ENCODE data around the gene SYP. TPM values are rescaled to one million over a fixed set of nuclear protein-coding genes. Genes with fewer than 3 reads are reported as not detected.
"Not testable (repeated sequence)": the region's sequence is repeated elsewhere in the genome, so short reads cannot be mapped to it uniquely, and the experiment has no call there.

SYP gene
- polyA plus RNA-seq, 1 donor: 2.6 TPM

DNA sequence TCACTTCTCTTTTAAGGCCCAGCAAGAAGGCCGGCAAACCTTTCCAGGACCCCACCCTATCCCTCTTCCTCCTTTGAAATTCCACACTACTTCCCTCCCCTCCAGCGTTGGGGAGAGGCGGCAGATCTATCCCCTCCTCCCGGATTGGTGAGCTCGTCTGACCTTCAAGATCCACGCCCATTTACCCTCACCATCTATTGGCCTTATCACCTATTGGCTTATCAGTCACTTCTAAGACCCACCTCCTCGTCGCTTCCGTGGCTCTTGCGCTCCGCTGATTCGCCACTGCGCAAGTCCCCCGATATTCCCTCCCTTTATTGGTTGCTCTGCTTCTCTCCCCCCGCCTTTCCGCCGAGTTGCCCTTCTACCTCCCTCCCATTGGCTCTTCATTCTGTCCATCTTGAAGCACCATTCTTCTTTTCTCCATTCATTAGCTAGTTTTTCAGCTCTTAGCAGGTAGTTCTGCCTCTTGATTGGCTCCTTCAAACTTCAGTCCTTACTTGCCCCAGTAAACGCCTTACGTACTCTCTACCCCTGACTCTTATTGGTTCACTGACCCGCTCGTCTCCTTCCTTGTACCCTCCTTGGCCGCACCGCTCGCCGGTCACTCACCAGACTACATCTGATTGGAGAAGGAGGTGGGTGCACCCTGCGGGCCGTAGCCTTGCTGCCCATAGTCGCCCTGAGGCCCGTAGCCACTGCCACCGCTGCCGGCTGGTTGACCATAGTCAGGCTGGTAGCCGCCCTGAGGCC lies 9.0 kb downstream of the SYP start:
- DNase-seq: peak; percentile 94

- DNase-seq: no peak
These were observed 10.4 kb downstream of the SYP start for GRCh38 chrX:49189606-49190005.

- DNase-seq: no peak
These were observed 11.4 kb downstream of the SYP start for GRCh38 chrX:49188468-49189076.

DNA sequence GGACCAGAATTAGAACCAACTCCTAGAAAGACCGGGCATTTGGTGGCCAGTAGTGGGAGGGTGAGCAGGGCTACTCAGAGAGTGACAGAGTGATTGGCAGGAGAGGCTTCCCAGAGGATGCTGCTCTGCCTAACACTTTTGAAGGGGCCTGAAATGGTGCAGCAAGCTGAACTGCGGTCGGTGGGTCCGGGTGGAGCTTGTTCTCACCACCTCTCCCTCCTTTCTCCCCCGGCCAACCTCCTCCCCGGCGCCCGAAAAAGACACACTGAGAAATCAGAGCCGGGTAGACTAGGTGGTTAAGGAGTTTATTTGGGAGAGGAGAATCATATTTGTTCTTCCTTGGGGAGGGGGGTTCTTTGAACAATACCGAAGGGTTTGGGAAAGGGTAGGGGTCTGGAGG lies 12.5 kb downstream of the SYP start:
- DNase-seq: no peak

- no peak for DNase-seq
These were observed 13.0 kb downstream of the SYP start for GRCh38 chrX:49187028-49187394.

- DNase-seq: no peak
These were observed 13.6 kb downstream of the SYP start, which contains the start of gene PRICKLE3 for GRCh38 chrX:49186125-49187027. PRICKLE3 (minus strand) TSS chrX:49186373; CDS start chrX:49186297, 76 bp downstream.

- peak; percentile 89 for DNase-seq
These were observed 15.4 kb downstream of the SYP start for GRCh38 chrX:49184294-49185281.

GRCh38 chrX:49183701-49184281 lies 16.2 kb downstream of the SYP start:
- DNase-seq: no peak

DNA sequence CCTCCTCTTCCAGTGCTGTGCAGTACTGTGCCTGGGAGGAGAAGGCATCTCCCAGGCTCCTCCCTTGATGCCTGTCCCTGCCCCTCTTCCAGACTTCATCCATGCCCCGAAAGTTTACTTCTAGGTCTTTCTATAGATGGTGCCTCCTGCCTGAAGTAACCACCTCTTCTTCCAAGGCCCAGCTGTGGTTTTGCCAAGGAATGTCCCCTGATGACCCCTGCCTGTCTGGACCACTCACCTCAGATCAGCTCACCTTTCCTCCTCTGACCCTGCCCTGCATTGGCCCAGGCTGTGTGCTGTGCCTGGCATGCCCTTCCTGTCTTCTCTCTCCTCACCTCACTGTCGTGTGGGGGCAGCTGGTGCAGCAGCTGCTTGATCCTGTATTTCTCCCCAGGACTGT lies 20.6 kb downstream of the SYP start:
- no peak for DNase-seq

DNA sequence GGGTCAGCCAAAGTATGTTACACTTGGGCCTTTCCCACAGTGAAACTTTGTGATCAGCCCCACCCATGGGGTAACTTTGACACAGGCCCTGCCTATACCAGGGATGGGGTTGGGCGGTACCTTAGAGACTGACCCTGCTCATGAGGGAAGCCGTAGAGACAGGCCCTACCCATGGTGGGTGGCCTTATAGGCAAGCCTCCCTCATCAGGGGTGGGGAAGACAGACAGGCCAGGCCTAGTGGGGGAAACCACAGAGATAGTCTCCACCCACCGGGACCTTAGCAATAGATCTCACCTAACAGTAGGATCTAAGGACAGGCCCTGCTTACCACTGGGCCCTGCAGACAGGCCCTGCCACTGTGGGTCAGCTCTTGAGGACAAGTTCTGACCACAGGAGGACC lies 21.5 kb downstream of the SYP start:
- no peak for DNase-seq

- no peak for DNase-seq
These were observed 22.0 kb downstream of the SYP start for GRCh38 chrX:49177873-49178480.

DNA sequence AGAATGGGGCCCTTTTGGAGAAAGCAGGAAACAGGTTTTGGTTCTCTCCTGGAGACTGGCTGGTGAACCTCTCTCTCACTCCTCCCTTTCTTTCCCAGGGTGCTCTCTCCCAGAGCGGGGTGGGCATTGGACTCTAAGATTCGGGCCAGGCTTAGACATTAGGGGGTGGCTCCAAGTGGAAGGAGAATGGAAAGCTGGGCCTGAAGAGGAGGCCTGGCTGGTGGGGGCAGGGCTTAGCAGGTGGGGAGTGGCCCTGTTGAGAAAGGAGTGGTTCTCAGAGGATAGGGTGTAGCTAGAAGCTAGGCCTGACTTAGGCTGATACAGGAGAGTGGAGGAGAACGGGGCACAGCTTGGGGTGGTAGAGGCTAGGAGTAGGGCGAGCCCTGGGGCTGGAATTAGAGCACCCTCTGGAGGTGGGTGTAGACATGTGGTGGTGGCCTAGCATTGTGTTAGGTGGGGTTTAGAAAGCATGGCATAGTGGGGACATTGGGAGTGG lies 22.6 kb downstream of the SYP start:
- no peak for DNase-seq

GRCh38 chrX:49176421-49177326 lies 23.3 kb downstream of the SYP start:
- DNase-seq: no peak

- DNase-seq: no peak
These were observed 24.3 kb downstream of the SYP start for GRCh38 chrX:49175435-49176274.

- no peak for DNase-seq
These were observed 25.3 kb downstream of the SYP start for GRCh38 chrX:49174723-49175122.

DNA sequence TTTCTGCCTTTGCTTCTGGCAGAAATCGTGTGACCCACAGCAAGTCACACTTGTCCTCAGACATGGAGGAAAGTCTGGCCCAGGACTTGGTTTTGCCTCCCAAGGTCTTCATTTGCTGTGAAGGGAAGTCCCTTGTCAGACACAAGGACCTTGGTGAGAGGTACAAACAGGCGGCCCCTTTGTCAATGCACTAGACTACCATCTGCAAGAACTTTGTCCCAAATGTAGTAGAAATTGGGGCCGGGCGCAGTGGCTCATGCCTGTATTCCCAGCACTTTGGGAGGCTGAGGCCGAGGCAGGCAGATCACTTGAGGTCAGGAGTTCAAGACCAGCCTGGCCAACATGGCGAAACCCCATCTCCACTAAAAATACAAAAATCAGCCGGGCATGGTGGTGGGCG lies 26.4 kb downstream of the SYP start:
- not testable (repeated sequence) for DNase-seq

DNA sequence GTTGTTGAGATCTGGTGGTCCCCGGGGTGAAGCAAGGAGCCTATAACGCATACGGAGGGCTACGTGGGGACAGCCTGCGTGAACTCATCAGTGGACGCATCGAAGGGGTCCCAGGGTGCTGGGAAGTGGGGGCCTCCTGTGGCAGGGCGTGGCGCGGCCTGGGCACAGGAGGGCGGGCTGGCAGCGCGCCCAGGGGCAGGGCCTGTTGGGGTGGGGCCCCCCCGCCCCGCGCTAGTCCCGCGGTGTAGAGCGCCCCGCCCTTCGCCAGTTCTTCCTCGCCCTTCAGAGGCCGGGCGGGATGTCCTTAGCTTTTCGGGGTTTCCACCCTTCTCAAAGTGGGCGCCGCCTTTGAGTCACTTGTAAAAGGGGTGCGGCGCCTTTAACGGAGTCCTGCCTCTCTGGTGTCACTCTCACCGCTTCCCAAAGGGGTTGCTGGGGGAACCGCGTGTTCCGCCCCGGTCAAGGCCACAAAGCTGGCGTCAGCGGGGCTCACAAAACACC lies 27.7 kb downstream of the SYP start:
- no peak for DNase-seq

DNA sequence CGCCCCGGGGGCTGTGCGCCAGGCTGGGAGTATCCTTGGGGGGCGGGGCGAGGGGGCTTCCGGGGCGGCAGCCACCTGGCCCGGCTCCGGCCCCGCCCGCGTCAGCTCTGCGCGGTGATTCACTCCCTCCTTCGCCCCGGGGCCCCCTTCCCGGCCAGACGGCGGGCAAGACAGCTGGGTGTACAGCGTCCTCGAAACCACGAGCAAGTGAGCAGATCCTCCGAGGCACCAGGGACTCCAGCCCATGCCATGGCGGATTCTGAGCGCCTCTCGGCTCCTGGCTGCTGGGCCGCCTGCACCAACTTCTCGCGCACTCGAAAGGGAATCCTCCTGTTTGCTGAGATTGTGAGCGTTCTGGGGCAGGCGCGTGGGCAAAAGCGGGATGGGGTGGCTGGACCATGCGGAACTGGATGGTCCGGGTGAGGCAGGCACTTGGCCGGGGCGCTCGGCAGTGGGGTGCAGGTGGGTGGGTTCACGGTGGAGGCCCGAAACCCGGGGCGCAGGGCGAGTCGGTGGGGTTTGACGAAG lies 28.2 kb downstream of the SYP start, which contains the start of gene PLP2:
PLP2 (plus strand) TSS at position 147 of the 528 bp plus-strand sequence; CDS start at position 250, 103 bp downstream.
- no peak for DNase-seq

Measured in left kidney (tissue), 2 donors.